ENCODE results near the gene ENTPD2. TPM values are rescaled to one million over a fixed set of nuclear protein-coding genes. Genes with fewer than 3 reads are reported as not detected.
A peak's percentile ranks its signal among the peaks of the same experiment; 100 is the strongest.

ENTPD2 gene
- polyA plus RNA-seq, 1 donor = 11.0 TPM

DNA sequence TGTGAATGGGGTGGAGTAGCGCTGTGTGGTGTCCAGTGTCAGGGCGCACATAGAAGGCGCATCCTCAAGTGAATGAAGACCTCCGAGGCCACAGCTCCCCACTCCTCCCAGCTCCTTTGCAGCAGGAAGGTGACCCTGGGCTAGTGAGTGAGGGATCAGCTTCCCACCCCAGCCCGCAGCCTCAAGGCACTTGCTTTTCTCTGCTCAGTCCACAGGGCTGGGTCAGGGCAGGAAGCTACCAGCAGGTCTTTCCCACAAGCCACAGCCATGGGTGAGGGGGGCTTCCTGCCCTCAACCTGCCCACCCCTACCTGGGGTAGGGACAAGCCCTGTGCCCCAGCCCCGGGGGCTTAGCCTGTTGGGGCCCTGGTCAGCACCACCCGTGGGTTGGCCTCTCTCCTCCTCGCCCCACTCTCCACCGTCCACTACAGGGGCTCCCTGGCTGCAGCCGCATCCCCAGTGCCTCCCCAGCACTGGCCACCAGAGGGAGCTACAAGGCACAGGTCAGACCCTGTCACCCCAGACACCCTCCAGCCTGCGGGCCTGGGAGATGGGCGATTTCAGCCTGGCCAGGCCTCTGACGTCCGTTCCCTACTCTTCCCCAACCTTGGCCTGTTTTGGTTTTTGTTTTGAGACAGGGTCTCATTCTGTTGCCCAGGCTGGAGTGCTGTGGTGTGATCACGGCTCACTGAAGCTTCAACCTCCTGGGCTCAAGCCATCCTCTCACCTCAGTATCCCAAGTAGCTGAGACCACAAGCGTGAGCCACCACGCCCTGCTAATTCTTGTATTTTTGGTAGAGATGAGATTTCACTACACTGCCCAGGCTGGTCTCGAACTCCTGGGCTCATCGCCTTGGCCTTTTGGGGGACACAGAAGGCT, 24.6 kb downstream of the ENTPD2 start:
- peak; percentile 56 for DNase-seq

DNA sequence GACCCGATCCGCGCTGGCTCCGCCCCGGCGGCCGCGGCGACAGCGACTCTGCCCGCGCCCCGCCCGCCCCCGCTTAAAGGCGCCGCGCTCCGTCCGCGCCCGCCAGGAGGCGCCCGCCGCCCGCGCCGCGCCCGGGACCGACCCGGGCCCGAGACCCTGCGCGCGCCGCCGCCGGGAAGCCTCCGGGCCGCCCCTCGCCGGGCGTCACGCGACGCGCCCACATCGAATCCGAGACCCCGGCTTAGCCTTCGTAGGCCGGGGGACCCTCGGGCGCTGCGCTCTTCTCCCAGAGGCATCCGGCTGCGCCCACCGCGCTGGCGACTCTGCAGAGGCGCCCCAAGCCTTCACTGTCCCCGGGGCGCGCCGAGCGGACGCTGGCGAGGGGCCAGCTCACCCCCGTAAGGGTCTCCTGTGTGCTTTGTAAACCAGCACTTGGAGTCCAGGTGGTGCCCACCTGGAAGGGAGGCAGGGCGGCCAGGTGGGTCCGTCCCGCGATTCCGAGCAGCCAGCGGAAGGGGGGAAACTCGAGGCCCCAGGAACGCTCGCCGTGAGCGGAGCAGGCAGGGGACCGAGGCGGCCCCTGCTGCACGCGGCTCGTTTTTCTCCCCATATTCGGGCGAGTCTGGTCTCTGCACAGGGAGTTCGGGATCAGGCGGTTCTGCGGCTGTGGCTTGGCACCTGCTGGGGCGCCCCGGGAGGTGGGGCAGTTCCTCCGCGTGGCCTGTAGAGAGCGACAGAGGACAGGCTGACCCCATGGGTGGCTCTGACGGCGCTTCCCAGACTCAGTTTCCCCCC, 25.4 kb downstream of the ENTPD2 start:
- peak; percentile 69 for DNase-seq

DNA sequence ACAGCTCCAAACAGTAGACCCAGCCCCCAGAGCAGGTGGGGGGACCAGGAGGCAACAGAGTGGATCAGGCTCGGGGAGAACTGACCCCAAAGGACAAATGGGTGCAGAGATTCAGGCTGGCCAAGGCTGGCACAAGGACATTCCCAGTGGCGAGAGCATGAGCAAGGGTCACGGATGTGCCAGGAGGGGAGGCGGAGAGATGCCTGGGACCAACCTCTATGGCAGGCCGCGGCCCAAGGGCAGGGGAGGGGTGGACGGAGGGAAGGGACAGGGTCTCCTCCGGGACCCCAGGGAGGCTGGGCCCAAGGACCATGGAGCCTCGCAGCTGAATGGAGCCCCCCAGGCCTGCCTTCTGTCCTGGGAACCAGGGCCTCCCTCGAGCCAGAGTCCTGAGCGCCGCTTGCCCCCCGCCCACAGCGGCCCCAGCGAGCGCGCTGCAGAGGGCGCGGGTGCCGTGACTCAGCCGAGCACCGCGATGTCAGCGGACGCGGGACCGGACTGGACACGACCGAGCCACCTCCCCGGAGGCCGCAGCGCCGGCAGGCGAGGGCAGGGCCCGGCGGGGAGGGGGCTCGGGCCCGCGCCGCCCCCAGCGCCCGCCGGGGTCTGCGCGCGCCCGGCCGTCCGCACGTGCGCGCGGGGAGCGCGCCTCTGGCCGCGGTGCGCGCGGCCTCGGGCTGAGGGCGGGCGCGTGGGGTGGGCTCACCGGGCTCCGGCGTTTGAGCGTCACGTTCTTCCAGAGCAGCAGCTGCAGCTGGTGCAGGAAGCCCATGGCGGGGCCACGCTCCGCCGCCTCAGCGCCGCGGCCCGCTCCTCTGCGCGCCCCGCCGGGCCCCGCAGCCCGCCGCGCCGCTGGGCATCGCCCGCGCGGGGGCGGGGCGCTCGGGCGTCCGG, 26.2 kb downstream of the ENTPD2 start, which contains the start of gene ABCA2:
Gene ABCA2, minus strand, starts transcription at position 869 of the 894 bp plus-strand sequence. Its CDS starts 97 bp downstream, at position 772.
- no peak for DNase-seq

DNA sequence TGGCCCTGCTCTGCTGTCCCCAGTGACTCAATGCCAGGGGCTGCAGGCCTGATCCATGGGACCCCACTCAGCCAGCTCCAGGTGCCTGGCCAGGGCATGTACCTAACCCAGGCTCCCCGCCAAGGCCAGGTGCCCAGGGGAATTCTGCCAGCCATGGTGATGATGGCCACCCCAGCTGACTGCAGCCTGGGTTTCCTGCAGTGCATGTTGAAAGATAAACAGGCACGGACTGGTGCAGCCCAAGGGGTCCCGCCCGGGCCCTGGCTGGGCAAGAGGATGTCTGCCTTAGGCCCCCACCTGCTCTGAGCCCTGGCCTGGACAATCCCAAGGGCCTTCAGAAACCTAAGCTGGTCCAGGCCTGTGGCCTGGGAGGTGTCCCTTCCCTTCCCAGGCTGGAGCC, 27.0 kb downstream of the ENTPD2 start:
- DNase-seq = no peak

DNA sequence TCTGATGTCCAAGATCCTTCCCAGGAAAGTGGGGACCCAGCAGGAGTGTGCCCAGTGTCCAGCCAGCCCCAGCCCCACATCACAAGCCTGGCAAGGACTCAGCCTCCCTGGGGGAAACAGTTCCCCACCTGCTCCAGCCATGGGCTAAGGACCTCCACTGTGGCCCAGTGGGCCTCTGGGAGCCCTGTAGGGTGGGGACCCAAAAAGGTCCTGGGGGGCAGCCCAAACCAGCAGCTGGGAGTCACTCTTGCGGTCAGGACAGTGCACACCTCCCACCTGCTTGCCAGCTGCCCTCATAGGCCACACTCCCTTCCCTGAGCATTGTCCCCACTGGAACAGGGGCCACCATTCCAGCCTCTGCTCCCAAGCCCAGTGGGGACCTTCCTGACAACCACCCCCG, 27.5 kb downstream of the ENTPD2 start:
- DNase-seq = no peak

DNA sequence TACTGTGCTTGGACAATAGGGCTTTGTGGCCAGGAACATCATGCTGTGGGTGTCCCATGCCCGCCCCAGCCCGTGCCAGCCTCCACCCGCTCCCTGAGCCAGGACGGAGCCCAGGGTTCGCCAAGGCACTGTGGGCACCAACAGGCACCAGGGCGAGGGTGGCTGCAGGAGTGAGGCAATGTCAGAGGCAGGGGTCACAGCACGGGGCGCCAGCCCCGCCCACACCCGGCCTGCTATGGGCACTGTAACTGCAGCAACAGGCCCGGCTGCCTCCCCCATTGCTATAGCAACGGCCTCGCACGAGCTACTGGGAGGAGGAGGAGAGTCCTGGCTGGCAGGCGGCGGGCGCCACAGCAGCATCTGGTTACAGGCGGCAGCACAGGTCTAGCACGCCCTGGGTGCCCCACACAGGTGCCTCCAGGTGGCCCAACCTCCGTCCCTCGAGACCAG, 28.3 kb downstream of the ENTPD2 start:
- DNase-seq = no peak

DNA sequence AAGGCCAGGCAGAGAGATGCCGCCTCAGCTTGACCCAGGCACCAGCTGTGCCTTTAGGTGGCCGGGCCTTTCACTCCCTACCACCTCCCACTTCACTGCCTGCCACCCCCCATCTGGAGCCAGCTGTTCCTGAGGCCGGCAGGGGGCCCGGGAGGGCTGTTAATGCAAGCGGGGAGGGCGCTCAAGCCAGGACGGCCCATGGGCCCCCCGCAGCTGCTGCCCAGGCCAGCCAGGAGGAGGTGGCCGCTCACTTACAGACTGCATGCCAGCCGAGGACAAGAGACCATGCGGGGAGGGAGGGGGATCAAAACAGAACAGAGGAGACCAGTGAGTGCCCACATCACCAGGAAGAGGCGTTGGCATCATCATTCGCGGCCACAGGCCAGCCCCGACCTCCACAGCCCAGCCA, 30.3 kb downstream of the ENTPD2 start:
- DNase-seq = no peak

DNA sequence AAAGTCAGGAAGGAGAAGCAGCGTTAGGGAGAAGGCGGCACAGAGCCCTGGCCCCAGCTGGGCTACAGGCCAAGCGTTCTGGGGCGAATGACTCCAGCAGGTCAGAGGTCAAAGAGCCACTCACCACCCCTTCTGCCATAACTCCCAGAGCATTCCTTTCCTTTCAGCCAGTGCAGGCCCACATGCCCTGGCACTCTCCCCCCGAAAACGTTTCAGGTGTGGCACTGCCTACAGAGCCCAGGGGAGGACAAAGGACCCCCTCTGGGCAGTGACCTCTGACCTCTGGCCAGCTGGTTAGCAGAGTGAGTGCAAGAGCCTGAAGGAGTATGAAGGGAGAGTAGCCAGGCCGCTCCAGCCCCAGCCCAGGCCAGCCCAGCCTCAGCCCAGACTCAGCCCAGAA, 30.7 kb downstream of the ENTPD2 start:
- DNase-seq = no peak

DNA sequence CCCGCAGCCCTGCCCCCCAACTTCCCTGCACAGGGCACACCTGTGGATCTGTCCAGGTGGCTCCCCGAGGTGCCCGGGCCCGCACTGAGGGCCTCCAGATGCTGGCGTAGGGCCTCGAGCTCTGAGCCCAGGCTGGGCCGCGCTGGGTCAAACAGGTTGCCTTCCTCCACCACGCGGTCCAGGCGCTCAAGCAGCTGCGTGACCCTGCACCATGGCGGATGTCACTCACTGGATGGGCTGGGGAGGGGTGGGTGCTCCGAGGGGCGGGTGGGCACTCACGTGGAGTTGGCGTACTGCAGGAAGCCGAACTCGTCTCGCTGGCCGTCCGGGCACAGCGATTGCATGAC, 31.2 kb downstream of the ENTPD2 start:
- no peak for DNase-seq

DNA sequence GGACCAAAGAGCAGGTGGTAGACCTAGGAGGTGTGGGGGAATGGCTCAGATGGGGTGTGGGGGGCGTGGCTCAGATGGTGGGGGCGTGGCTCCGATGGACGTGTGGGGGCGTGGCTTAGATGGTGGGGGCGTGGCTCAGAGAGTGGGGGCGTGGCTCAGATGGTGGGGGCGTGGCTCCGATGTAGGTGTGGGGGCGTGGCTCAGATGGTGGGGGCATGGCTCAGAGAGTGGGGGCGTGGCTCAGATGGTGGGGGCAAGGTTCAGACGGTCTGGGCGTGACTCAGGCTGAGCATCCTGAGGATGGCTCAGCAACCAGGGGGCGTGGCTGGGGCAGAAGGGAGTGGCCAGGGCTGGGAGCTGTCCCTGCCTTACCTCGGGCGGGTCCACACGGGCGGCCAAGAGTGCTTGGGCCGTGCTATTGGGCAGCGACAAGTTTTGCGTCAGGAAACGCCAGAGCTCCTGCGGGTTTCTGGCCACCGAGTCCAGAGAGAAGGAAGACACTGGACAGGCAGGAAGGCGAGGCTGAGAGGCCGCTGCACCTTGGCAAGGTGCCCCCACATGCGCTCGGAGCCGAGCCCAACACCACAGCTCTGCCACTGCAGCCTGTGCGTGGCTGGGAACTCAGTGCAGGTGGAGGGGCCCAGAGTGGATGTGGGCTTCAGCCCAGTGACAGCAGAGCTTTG, 31.7 kb downstream of the ENTPD2 start:
- no peak for DNase-seq

DNA sequence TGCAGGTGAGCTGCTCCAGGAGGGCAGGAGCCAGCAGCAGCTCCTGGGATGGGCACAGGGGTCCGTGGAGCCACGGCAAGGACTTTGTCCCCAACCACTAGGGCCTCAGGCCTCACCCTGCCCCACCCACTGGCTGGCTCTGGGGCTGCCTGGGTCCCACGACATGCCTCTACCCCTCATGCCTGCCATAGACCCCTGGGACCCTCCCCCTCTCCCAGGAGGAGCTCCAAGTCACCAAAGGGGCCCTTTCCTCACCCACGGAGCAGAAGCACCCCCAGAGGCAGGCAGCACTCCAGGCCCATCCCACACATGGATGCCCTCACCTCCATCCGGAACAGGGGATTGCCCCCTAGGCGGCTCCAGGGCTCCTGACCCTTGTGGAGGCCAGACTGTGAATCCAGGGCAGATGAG, 32.3 kb downstream of the ENTPD2 start:
- DNase-seq = no peak

DNA sequence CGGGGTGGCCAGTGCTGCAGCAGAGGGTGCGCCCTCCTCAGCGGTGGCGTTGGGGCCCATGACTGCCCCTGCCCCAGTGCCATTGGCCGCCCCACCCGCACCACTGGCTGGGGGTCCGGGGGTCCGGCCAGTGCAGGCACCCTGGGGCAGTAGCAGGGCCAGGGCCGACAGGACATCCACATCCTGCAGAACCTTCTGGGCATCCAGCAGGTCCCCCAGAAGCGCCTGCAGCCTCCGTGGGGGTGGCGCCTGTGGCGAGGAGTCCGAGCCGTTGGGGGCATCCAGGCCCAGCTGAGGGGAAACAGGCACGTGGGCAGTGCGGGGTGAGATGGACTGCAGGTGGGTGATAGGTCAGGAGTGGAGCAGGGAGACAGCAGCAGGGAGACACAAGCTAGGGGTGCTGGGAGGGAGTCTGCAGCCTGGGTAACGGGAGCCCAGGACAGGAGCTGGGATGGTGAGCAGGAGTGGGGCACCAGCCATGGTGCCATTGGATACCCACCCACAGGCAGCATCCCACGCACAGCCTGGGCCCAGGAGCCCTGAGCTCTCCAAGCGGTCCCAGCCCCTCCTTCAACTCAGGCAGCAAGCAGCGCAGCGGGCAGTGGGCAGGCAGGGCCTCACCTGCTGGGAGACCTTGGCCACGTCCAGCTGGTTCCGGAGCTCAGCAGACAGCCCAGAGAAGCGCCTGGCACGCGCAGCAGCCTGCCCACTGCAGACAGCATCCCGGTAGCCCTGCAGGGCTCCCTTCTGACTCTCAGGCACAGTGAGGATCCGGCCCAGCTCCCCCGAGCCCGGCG, 32.9 kb downstream of the ENTPD2 start:
- no peak for DNase-seq

DNA sequence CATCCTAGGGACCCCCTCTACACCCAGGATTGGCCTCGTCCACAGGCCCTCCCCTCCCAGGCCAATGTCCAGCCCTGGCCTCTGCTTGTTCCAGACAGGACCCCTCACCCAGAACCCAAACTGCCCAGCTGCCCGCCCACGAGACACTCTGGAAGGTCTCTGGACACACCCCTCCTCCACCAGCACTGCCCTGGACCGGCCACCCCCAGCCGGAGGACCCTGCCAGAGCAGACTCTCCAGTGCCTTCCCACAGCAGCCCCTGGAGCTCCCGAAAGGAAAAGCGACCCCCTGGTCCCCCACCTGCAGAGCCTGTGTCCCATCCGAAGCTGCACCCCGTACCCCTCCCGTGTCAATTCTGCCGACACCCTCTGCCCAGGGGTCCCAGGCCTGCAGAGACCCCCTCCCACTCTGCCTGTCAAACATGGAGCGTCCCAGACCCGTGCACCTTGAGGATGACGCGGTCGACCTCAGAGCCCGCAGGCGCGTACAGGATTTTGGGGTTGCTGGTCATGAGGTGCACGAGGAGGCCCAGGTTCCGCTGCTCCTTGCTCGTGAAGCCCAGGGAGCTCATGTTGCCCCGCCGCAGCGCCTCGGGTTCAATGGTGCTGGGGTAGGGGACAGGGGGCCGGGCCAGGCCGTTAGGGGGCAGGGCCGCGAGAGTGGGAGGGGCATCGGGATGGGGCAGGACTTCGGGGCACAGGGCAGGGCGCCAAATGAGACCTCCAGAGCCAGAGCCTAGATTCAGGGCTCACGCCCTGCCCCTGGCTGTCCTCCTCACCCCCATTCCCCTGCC, 33.8 kb downstream of the ENTPD2 start:
- DNase-seq = no peak

DNA sequence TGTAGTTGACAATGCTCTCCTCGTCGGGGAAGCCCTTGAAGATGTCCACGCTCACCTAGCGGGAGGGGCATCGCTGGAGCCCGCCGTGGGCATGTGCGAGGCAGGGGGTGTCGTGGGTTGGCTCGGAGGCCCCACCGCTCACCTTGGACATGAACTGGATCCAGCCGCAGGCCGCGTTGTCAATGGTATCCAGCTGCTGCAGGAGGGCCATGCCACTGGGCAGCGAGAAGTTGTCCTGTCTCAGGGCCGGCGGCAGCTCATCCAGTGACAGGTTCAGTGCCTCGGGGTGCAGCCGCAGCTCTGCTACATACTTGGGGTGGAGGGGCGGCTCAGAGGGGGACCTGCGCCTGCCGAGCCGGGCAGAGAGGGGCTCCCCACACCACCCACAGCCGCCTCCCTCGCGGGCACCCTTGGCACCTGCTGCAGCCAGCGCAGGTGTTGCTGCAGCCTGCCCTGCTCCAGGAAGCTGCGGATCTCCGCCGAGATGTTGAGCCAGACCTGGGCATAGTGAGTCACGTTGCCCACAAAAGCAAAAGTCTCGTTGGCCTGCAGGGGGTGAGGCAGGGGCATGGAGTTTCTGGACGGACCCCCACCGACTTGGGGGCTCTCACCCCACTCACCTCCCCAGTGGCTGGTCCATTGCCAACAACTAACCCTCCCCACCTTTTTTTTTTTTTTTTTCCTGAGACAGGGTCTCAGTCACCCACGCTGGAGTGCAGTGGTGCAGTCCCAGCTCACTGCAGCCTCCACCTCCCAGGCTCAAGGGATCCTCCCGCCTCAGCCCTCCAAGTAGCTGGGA, 34.9 kb downstream of the ENTPD2 start:
- DNase-seq = no peak

DNA sequence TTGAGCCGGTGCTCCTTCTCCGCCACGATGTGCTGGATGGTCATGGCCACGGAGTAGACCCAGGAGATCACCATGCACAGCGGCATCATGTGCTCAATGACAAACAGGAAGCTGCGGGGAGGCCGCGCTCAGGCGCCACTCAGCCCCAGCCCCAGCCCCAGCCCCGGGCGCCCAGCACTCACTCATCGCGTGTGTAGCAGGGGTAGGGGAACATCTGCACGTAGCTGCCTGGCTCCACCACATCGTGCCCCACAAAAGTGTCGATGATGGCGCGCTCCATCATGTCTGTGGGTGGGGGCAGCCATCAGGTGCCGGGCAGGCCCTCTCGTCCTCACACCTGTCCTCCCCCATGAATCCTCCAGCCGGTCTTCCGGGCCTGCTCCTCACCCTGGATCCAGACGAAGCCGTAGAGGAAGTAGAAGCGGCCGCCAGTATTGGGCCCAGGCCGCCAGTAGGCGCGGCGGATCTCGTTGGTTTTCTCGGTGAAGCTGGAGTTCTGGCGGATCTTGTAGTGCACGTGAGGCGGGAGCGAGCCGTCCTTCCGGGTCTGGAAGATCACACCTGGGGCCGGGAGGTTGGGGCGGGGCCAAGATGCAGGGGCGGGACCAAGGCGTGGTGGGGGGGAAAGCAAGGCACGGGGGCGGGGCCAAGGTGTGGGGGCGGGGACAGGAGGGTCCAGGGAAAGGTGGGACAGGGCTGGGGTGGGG, 35.9 kb downstream of the ENTPD2 start:
- DNase-seq = no peak

DNA sequence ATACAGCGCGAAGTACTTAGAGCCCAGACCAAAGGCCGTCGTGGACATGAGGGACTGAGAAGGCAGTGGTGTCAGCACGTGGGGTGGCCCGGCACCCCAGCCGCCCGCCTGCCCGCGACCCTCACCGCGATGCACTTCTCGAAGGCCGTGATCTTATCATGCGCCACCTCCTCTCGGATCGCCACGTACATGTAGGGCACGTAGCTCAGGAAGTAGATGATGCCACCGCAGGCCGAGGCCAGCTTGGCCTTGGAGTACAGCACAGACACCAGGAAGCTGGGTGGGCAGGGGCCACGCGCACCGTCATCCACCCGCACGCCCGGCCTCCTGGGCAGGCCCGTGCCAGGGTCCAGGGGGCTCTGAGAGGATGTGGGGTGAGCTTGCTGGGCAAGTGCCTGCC, 36.8 kb downstream of the ENTPD2 start:
- no peak for DNase-seq

DNA sequence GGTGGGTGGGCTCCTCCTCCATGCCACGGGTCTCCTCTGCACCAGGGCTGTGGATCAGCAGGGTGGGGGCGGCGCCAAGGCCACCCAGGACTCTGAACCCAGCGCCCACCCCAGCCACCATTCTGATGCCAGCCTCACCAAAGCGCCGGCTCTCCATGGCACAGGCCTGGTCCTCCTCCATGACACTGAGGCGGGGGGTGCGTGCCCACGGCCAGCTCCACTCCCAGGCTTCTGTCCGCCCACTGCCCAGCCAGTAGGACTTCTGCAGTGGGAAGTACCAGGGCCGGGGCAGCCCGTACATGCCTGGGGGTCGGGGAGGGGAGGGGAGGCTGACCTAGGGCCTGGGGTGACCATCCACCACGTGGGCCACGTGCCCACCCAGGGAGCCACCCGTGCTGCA, 37.4 kb downstream of the ENTPD2 start:
- no peak for DNase-seq

DNA sequence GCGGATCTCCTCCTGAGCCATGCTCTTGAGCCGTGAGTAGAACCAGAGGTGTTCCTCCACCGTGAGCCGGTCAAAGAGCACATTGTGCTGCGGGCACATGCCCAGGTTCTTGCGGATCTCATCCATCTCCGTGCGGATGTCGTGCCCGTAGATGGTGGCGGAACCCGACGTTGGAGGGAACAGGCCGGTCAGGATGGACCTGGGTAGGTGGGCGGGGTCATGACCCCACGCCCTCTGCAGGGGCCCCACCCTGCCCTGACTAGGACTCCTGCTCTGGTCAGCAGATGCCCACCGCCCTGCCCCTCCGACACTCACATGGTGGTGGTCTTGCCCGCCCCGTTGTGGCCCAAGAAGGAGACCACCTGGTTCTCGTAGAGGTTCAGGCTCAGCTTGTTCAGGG, 37.9 kb downstream of the ENTPD2 start:
- DNase-seq = no peak

DNA sequence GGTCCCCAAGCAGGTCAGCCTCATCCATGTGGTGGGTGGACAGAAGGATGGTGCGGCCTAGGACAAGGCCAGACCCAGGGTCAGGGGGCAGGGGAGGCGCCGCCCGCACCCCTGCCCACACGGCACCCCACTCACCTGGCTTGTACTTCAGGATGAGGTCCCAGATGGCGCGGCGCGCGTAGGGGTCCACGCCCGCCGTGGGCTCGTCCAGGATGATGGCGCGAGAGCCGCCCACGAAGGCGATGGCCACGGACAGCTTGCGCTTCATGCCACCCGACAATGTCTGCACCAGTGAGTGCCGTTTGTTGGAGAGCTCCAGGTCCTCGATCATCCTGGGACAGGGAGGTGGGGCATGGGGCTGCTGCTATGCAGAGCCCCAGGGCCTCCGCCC, 38.3 kb downstream of the ENTPD2 start:
- DNase-seq = no peak
